Fibroblast of lung (primary cell): ENCODE data around the gene GHRH. TPM values are rescaled to one million over a fixed set of nuclear protein-coding genes. Genes with fewer than 3 reads are reported as not detected.

Experiments
- DNase-seq, 2 donors: peaks; one replicate each; pipeline versions ENCODE4 v3.0.0 to v3.0.0-alpha.2; 2010; ENCODE audit warnings: low read depth in 2 of 2
- H2AFZ ChIP-seq: 2 replicates; pipeline ENCODE4 v1.5.1; 2012; ENCODE audit warnings: low read length, control low read depth, inconsistent platforms
- H3K27ac ChIP-seq: 2 replicates; pipeline ENCODE4 v1.5.1; 2011; ENCODE audit warnings: low read length, control low read depth; ENCODE audit not compliant: insufficient read depth
- H3K27me3 ChIP-seq: 2 replicates; pipeline ENCODE4 v1.5.1; 2011; ENCODE audit warnings: mild to moderate bottlenecking, low read length; ENCODE audit not compliant: control insufficient read depth, insufficient read depth
- H3K36me3 ChIP-seq: 2 replicates; pipeline ENCODE4 v1.5.1; 2011; ENCODE audit warnings: low read length; ENCODE audit not compliant: control insufficient read depth, insufficient read depth
- H3K4me1 ChIP-seq: 2 replicates; pipeline ENCODE4 v1.5.1; 2011; ENCODE audit warnings: low read length; ENCODE audit not compliant: control insufficient read depth, insufficient read depth; ENCODE audit errors: extremely low read depth
- H3K4me2 ChIP-seq: 2 replicates; pipeline ENCODE4 v1.5.1; 2011; ENCODE audit warnings: low read length, control low read depth; ENCODE audit not compliant: insufficient read depth; ENCODE audit errors: extremely low read depth
- H3K4me3 ChIP-seq, 4 experiments: fragments of 200-600 bp in 1 of 4; sonication (generic) in 1 of 4; replicated peaks in 1 of 4; 2 replicates each; pipeline ENCODE4 v1.5.1; 2011 to 2016; ENCODE audit warnings: low read length in 4 of 4, low read depth in 3 of 4, mild to moderate bottlenecking in 3 of 4, control low read depth in 2 of 4, inconsistent platforms in 1 of 4, mixed read lengths in 1 of 4; ENCODE audit not compliant: insufficient read depth in 1 of 4; ENCODE audit errors: control extremely low read depth in 1 of 4
- H3K79me2 ChIP-seq: 2 replicates; pipeline ENCODE4 v1.5.1; 2012; ENCODE audit warnings: mild to moderate bottlenecking, low read length, inconsistent platforms; ENCODE audit not compliant: control insufficient read depth, insufficient read depth
- H3K9ac ChIP-seq: 2 replicates; pipeline ENCODE4 v1.5.1; 2011; ENCODE audit warnings: mild to moderate bottlenecking, low read length, control low read depth; ENCODE audit not compliant: insufficient read depth
- H3K9me3 ChIP-seq: 2 replicates; pipeline ENCODE4 v1.5.1; 2012; ENCODE audit warnings: low read depth, low read length; ENCODE audit not compliant: control insufficient read depth, insufficient read depth
- H4K20me1 ChIP-seq: 2 replicates; pipeline ENCODE4 v1.5.1; 2011; ENCODE audit warnings: low read length; ENCODE audit not compliant: control insufficient read depth, insufficient read depth; ENCODE audit errors: extremely low read depth
- CTCF ChIP-seq, 2 donors: IDR thresholded peaks in 1 of 2; conservative IDR thresholded peaks in 1 of 2; 1 replicate in 1 of 2; 2 replicates in 1 of 2; pipeline ENCODE4 v1.5.1; 2011 to 2012; ENCODE audit warnings: low read length in 2 of 2, control low read depth in 1 of 2, inconsistent platforms in 1 of 2, low read depth in 1 of 2, mild to moderate bottlenecking in 1 of 2
- EZH2 ChIP-seq: IDR thresholded peaks from 2 replicates; pipeline ENCODE4 v1.5.1; 2012; ENCODE audit warnings: low read length, control low read depth, mild to moderate bottlenecking; ENCODE audit errors: missing control alignments
- polyA plus RNA-seq, 2 donors: library from polyadenylated mRNA; depleted of rRNA in 1 of 2; stranded (reverse) in 1 of 2; unstranded in 1 of 2; fragments of >200 nt; gene quantifications; 2 replicates each; pipeline ENCODE4 v1.2.1, GENCODE V29; 2011 to 2012; ENCODE audit warnings: missing spikeins in 1 of 2
- total RNA-seq: library from RNA; depleted of rRNA; stranded (reverse); fragments of >200 nt; gene quantifications from 2 replicates; pipeline ENCODE4 v1.2.1, GENCODE V29; 2014

The GHRH gene
- total and polyA plus RNA-seq, 2 donors (not counting 1 experiment from before 2014, with no cell fraction given) = not detected

GRCh38 chr20:37237656-37238055, 24.0 kb downstream of the GHRH start:
- Histone ChIP-seq H3K36me3 (peaks cover 18% of the 10 kb centered on the region), H4K20me1 (no peaks in the 10 kb centered on the region), H3K9me3 (no peaks in the 10 kb centered on the region), H3K79me2 (no peaks in the 10 kb centered on the region), H3K4me1 (peaks cover 7% of the 10 kb centered on the region), H3K4me2 (no peak overlapping the region), H3K4me3 (no peak overlapping the region), H2AFZ (no peak overlapping the region), H3K27ac (no peak overlapping the region), H3K9ac (no peak overlapping the region), H3K27me3 (no peaks in the 10 kb centered on the region)
- no peak for DNase-seq
- TF ChIP-seq EZH2 (no peak), CTCF (conservative IDR thresholded peaks at IDR 0.05 in 1 of 2, IDR thresholded peaks at IDR 0.05 in 1 of 2; ENCODE audit: low read depth in 1 of 2, low read length in 2 of 2) (no peak)

- Histone ChIP-seq H3K27me3 (no peaks in the 10 kb centered on the region), H3K4me3 (no peak overlapping the region), H3K36me3 (peaks cover 21% of the 10 kb centered on the region), H3K79me2 (no peaks in the 10 kb centered on the region), H3K9me3 (no peaks in the 10 kb centered on the region), H3K4me2 (no peak overlapping the region), H2AFZ (no peak overlapping the region), H3K27ac (no peak overlapping the region), H3K9ac (no peak overlapping the region), H3K4me1 (peaks cover 7% of the 10 kb centered on the region), H4K20me1 (no peaks in the 10 kb centered on the region)
- no peak for TF ChIP-seq CTCF (conservative IDR thresholded peaks at IDR 0.05 in 1 of 2, IDR thresholded peaks at IDR 0.05 in 1 of 2; ENCODE audit: low read depth in 1 of 2, low read length in 2 of 2)
- no peak for TF ChIP-seq EZH2
- no peak for DNase-seq
Observed at GRCh38 chr20:37236462-37236861, 25.2 kb downstream of the GHRH start.

GRCh38 chr20:37235065-37235464, 26.5 kb downstream of the GHRH start:
- Histone ChIP-seq H3K36me3 (peaks cover 20% of the 10 kb centered on the region), H3K4me3 (no peak overlapping the region), H2AFZ (no peak overlapping the region), H4K20me1 (no peaks in the 10 kb centered on the region), H3K9ac (no peak overlapping the region), H3K79me2 (no peaks in the 10 kb centered on the region), H3K4me1 (peaks cover 7% of the 10 kb centered on the region), H3K4me2 (no peak overlapping the region), H3K27me3 (no peaks in the 10 kb centered on the region), H3K9me3 (no peaks in the 10 kb centered on the region), H3K27ac (no peak overlapping the region)
- no peak for TF ChIP-seq EZH2
- no peak for TF ChIP-seq CTCF (conservative IDR thresholded peaks at IDR 0.05 in 1 of 2, IDR thresholded peaks at IDR 0.05 in 1 of 2; ENCODE audit: low read depth in 1 of 2, low read length in 2 of 2)
- DNase-seq = no peak
